ENCODE measurements around the gene SETDB2. TPM values are rescaled to one million over a fixed set of nuclear protein-coding genes. Genes with fewer than 3 reads are reported as not detected.

SETDB2 gene
- total and polyA plus RNA-seq, 2 of the 13 experiments (the other 11 are each of a cell fraction or from before 2014, with no cell fraction given): 8.1 to 8.7 TPM

- no peak for TF ChIP-seq ZNF605 (CRISPR knock-in tag; IDR thresholded peaks at IDR 0.05)
- TF ChIP-seq, protein P1, sequence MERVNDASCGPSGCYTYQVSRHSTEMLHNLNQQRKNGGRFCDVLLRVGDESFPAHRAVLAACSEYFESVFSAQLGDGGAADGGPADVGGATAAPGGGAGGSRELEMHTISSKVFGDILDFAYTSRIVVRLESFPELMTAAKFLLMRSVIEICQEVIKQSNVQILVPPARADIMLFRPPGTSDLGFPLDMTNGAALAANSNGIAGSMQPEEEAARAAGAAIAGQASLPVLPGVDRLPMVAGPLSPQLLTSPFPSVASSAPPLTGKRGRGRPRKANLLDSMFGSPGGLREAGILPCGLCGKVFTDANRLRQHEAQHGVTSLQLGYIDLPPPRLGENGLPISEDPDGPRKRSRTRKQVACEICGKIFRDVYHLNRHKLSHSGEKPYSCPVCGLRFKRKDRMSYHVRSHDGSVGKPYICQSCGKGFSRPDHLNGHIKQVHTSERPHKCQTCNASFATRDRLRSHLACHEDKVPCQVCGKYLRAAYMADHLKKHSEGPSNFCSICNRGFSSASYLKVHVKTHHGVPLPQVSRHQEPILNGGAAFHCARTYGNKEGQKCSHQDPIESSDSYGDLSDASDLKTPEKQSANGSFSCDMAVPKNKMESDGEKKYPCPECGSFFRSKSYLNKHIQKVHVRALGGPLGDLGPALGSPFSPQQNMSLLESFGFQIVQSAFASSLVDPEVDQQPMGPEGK (CRISPR knock-in tag; IDR thresholded peaks at IDR 0.05): peak; percentile 86
- no peak for TF ChIP-seq ZFP36L1 (CRISPR knock-in tag; IDR thresholded peaks at IDR 0.05)
- no peak for TF ChIP-seq NFIC (IDR thresholded peaks at IDR 0.05; ENCODE audit: low read length)
- TF ChIP-seq PRMT3 (CRISPR knock-in tag; IDR thresholded peaks at IDR 0.05; ENCODE audit: borderline replicate concordance, low read depth): no peak
- TF ChIP-seq KAT2B (IDR thresholded peaks at IDR 0.05; ENCODE audit: borderline replicate concordance, low read depth, low read length): no peak
- no peak for TF ChIP-seq BCL3 (CRISPR knock-in tag; IDR thresholded peaks at IDR 0.05)
- TF ChIP-seq, protein P2, sequence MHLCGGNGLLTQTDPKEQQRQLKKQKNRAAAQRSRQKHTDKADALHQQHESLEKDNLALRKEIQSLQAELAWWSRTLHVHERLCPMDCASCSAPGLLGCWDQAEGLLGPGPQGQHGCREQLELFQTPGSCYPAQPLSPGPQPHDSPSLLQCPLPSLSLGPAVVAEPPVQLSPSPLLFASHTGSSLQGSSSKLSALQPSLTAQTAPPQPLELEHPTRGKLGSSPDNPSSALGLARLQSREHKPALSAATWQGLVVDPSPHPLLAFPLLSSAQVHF (CRISPR knock-in tag; IDR thresholded peaks at IDR 0.05): no peak
- 0 out of 2 replicates have a peak, but pooled peaks have one; percentile 60 for TF ChIP-seq ZSCAN31 (CRISPR knock-in tag; IDR thresholded peaks at IDR 0.05; ENCODE audit: low read depth)
- TF ChIP-seq, protein P3, sequence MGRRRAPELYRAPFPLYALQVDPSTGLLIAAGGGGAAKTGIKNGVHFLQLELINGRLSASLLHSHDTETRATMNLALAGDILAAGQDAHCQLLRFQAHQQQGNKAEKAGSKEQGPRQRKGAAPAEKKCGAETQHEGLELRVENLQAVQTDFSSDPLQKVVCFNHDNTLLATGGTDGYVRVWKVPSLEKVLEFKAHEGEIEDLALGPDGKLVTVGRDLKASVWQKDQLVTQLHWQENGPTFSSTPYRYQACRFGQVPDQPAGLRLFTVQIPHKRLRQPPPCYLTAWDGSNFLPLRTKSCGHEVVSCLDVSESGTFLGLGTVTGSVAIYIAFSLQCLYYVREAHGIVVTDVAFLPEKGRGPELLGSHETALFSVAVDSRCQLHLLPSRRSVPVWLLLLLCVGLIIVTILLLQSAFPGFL (CRISPR knock-in tag; IDR thresholded peaks at IDR 0.05): no peak
- no peak for TF ChIP-seq ZNF773 (CRISPR knock-in tag; IDR thresholded peaks at IDR 0.05; ENCODE audit: borderline replicate concordance)
- TF ChIP-seq, protein P4, sequence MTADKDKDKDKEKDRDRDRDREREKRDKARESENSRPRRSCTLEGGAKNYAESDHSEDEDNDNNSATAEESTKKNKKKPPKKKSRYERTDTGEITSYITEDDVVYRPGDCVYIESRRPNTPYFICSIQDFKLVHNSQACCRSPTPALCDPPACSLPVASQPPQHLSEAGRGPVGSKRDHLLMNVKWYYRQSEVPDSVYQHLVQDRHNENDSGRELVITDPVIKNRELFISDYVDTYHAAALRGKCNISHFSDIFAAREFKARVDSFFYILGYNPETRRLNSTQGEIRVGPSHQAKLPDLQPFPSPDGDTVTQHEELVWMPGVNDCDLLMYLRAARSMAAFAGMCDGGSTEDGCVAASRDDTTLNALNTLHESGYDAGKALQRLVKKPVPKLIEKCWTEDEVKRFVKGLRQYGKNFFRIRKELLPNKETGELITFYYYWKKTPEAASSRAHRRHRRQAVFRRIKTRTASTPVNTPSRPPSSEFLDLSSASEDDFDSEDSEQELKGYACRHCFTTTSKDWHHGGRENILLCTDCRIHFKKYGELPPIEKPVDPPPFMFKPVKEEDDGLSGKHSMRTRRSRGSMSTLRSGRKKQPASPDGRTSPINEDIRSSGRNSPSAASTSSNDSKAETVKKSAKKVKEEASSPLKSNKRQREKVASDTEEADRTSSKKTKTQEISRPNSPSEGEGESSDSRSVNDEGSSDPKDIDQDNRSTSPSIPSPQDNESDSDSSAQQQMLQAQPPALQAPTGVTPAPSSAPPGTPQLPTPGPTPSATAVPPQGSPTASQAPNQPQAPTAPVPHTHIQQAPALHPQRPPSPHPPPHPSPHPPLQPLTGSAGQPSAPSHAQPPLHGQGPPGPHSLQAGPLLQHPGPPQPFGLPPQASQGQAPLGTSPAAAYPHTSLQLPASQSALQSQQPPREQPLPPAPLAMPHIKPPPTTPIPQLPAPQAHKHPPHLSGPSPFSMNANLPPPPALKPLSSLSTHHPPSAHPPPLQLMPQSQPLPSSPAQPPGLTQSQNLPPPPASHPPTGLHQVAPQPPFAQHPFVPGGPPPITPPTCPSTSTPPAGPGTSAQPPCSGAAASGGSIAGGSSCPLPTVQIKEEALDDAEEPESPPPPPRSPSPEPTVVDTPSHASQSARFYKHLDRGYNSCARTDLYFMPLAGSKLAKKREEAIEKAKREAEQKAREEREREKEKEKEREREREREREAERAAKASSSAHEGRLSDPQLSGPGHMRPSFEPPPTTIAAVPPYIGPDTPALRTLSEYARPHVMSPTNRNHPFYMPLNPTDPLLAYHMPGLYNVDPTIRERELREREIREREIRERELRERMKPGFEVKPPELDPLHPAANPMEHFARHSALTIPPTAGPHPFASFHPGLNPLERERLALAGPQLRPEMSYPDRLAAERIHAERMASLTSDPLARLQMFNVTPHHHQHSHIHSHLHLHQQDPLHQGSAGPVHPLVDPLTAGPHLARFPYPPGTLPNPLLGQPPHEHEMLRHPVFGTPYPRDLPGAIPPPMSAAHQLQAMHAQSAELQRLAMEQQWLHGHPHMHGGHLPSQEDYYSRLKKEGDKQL (CRISPR knock-in tag; IDR thresholded peaks at IDR 0.05; ENCODE audit: low read depth): no peak
- TF ChIP-seq KLF12 (CRISPR knock-in tag; IDR thresholded peaks at IDR 0.05; ENCODE audit: borderline replicate concordance): no peak
- no peak for TF ChIP-seq GRHL1 (CRISPR knock-in tag; conservative IDR thresholded peaks at IDR 0.05)
- no peak for TF ChIP-seq U2AF1 (optimal IDR thresholded peaks at IDR 0.05; ENCODE audit: low read depth, low read length)
These were observed 52.0 kb downstream of the SETDB2 start, which contains the start of gene PHF11 (continued) for GRCh38 chr13:49495783-49496762.
